HepG2 (cell line): Measurements from ENCODE around the gene MIS18A. TPM values are rescaled to one million over a fixed set of nuclear protein-coding genes. Genes with fewer than 3 reads are reported as not detected.

Experiments used
- ATAC-seq: fragments of 200-7000 bp; cut with Tn5 transposase; 3 replicates; pipeline ENCODE4 v1.9.1; 2020; ENCODE audit warnings: mild to moderate bottlenecking, moderate library complexity
- BruUV-seq: library from RNA; stranded (reverse); fragments of 400-500 nt; replicated peaks from 2 replicates; lab custom pipeline; 2021; lab: Mats Ljungman, UMichigan
- CTCF ChIA-PET: fragments of 300-600 bp; formaldehyde crosslinking; extraction: SDS; loops from one replicate; lab custom pipeline; 2021; ENCODE audit warnings: low total read pairs, inconsistent platforms, low intra/inter-chr PET ratio; lab: Yijun Ruan, JAX
- POLR2A ChIA-PET: fragments of 350-600 bp; sonication (Branson Sonifier 250); formaldehyde crosslinking; loops from one replicate; lab custom pipeline; 2020; ENCODE audit warnings: antibody characterized with exemption, inconsistent platforms; lab: Yijun Ruan, JAX
- DNase-seq: peaks from one replicate; pipeline ENCODE4 v3.0.0-alpha.2; 2015; ENCODE audit warnings: low spot score
- FAIRE-seq: peaks from 3 replicates; lab custom pipeline; 2011; peaks lifted over from hg19 to GRCh38; lab: Jason Lieb, UNC
- H2AFZ ChIP-seq: one replicate; pipeline ENCODE4 v1.6.1; 2011; ENCODE audit warnings: low read length, inconsistent platforms
- H3K27ac ChIP-seq: fragments of 300-600 bp; 3 replicates; pipeline ENCODE4 v1.8.0; 2011; ENCODE audit warnings: mixed run types, mild to moderate bottlenecking, mixed read lengths, low read length, inconsistent platforms; ENCODE audit not compliant: insufficient read depth; ENCODE audit errors: extremely low read length
- H3K27me3 ChIP-seq, 2 experiments: fragments of 200-600 bp in 1 of 2; 2 replicates in 1 of 2; 3 replicates in 1 of 2; pipeline versions ENCODE4 v1.6.0 to v1.8.0; 2011; ENCODE audit warnings: low read length in 2 of 2, mild to moderate bottlenecking in 2 of 2, moderate library complexity in 2 of 2, inconsistent platforms in 1 of 2; ENCODE audit not compliant: insufficient read depth in 2 of 2, control insufficient read depth in 1 of 2
- H3K36me3 ChIP-seq, 2 experiments: fragments of 200-600 bp in 1 of 2; replicated peaks in 1 of 2; 2 replicates in 1 of 2; 3 replicates in 1 of 2; pipeline versions ENCODE4 v1.5.1 to v1.8.0; 2011; ENCODE audit warnings: low read length in 2 of 2, inconsistent platforms in 1 of 2; ENCODE audit not compliant: insufficient read depth in 2 of 2, control insufficient read depth in 1 of 2
- H3K4me1 ChIP-seq: 2 replicates; pipeline ENCODE4 v1.5.1; 2012; ENCODE audit warnings: low read length, inconsistent platforms; ENCODE audit not compliant: insufficient read depth
- H3K4me2 ChIP-seq: 2 replicates; pipeline ENCODE4 v1.6.0; 2011; ENCODE audit warnings: low read depth, low read length, inconsistent platforms
- H3K4me3 ChIP-seq, 3 experiments: fragments of 200-600 bp in 1 of 3; sonication (generic), shearing (Covaris generic) in 1 of 3; replicated peaks in 1 of 3; 2 replicates each; pipeline ENCODE4 v1.5.1; 2011 to 2016; ENCODE audit warnings: low read length in 3 of 3, inconsistent platforms in 2 of 3, low read depth in 2 of 3, mild to moderate bottlenecking in 2 of 3, control low read depth in 1 of 3, mixed read lengths in 1 of 3; ENCODE audit not compliant: insufficient read depth in 1 of 3
- H3K79me2 ChIP-seq: one replicate; pipeline ENCODE4 v1.6.1; 2011; ENCODE audit warnings: low read length, inconsistent platforms; ENCODE audit not compliant: insufficient read depth
- H3K9ac ChIP-seq: 2 replicates; pipeline ENCODE4 v1.6.0; 2011; ENCODE audit warnings: mild to moderate bottlenecking, low read depth, low read length, inconsistent platforms; ENCODE audit not compliant: insufficient read depth
- H3K9me3 ChIP-seq: 2 replicates; pipeline ENCODE4 v1.5.1; 2012; ENCODE audit warnings: mild to moderate bottlenecking, low read length
- H4K20me1 ChIP-seq: 2 replicates; pipeline ENCODE4 v1.6.0; 2011; ENCODE audit warnings: inconsistent platforms, mild to moderate bottlenecking, low read length, moderate library complexity; ENCODE audit not compliant: insufficient read depth
- FOXM1 ChIP-seq: sonication (generic); formaldehyde crosslinking; IDR thresholded peaks from 2 replicates; pipeline ENCODE4 v1.5.0; 2020; ENCODE audit warnings: missing genetic modification reagents
- GATAD2A ChIP-seq: IDR thresholded peaks from 2 replicates; pipeline ENCODE4 v1.6.1; 2016
- KDM2A ChIP-seq: sonication (generic); formaldehyde crosslinking; IDR thresholded peaks from 2 replicates; pipeline ENCODE4 v1.4.0; 2020; ENCODE audit warnings: low read depth, missing genetic modification reagents, borderline replicate concordance
- MED1 ChIP-seq: sonication (generic); formaldehyde crosslinking; IDR thresholded peaks from 2 replicates; pipeline ENCODE4 v1.4.0; 2020; ENCODE audit warnings: missing genetic modification reagents
- RFXAP ChIP-seq: sonication (generic); formaldehyde crosslinking; IDR thresholded peaks from 2 replicates; pipeline ENCODE4 v1.4.0; 2020; ENCODE audit warnings: missing genetic modification reagents, borderline replicate concordance
- ZNF629 ChIP-seq: sonication (generic); formaldehyde crosslinking; conservative IDR thresholded peaks from 2 replicates; pipeline ENCODE4 v1.5.0; 2020; ENCODE audit warnings: missing genetic modification reagents
- WGBS: methylation state at CpG from one replicate; pipeline ENCODE4 v1.1.6; 2017; ENCODE audit warnings: low lambda C conversion rate; 5-methylcytosine and 5-hydroxymethylcytosine counted together
- in situ Hi-C: cut with HindIII; loops from 2 replicates; pipeline ENCODE4 v1.10.0; 2017; ENCODE audit warnings: low pct_unique_long_range_greater_than_20kb; ENCODE audit not compliant: extremely low pct_ligation_motif_present
- intact Hi-C: fragments of 100-400 bp; cut with micrococcal nuclease; formaldehyde crosslinking; loops from one replicate; pipeline ENCODE4 v1.10.0; 2022; ENCODE audit not compliant: unreplicated experiment
- polyA plus RNA-seq, 8 experiments: library from polyadenylated mRNA; depleted of rRNA in 3 of 8; stranded (reverse) in 7 of 8; unstranded in 1 of 8; fragments of >200 nt; fragmentation: Illumina TruSeq in 4 of 8; extraction: Trizol in 4 of 8; gene quantifications; 2 replicates each; pipeline versions ENCODE4 v1.2.1 to v1.2.3, GENCODE V29; 2011 to 2016; ENCODE audit warnings: low read depth in 4 of 8, missing spikeins in 1 of 8, mixed read lengths in 1 of 8; ENCODE audit not compliant: insufficient read depth in 1 of 8
- total RNA-seq, 5 experiments: library from RNA; depleted of rRNA; stranded (reverse); fragments of >200 nt; fragmentation: Illumina TruSeq; extraction: Trizol; gene quantifications; 2 replicates each; pipeline ENCODE4 v1.2.3, GENCODE V29; 2016; ENCODE audit warnings: low read depth in 1 of 5
- TF ChIP-seq, protein P1 (sequence below), 2 experiments: sonication (generic) in 1 of 2; formaldehyde crosslinking in 1 of 2; IDR thresholded peaks; 2 replicates each; pipeline versions ENCODE4 v1.4.0 to v1.6.1; 2018 to 2020; ENCODE audit warnings: missing genetic modification reagents in 2 of 2, borderline replicate concordance in 1 of 2, low read depth in 1 of 2, mild to moderate bottlenecking in 1 of 2, missing biosample characterization in 1 of 2
- TF ChIP-seq, protein P2 (sequence below): IDR thresholded peaks from 2 replicates; pipeline ENCODE4 v1.6.1; 2012; ENCODE audit warnings: inconsistent platforms
- TF ChIP-seq, protein P3 (sequence below): sonication (generic); formaldehyde crosslinking; IDR thresholded peaks from 2 replicates; pipeline ENCODE4 v1.5.1; 2020; ENCODE audit warnings: missing genetic modification reagents, mild to moderate bottlenecking, borderline replicate concordance
- TF ChIP-seq, protein P4 (sequence below): conservative IDR thresholded peaks from 2 replicates; pipeline ENCODE4 v1.6.1; 2018; ENCODE audit warnings: missing genetic modification reagents
- TF ChIP-seq, protein P5 (sequence below), 2 experiments: sonication (generic) in 1 of 2; formaldehyde crosslinking in 1 of 2; IDR thresholded peaks; 2 replicates each; pipeline versions ENCODE4 v1.6.1 to v1.9.0; 2014 to 2022; ENCODE audit warnings: antibody characterized with exemption in 1 of 2, borderline replicate concordance in 1 of 2, inconsistent platforms in 1 of 2, low read depth in 1 of 2, missing genetic modification reagents in 1 of 2

The MIS18A gene
- total and polyA plus RNA-seq, 2 of the 13 experiments (the other 11 are each of a cell fraction or from before 2014, with no cell fraction given): 11.2 to 41.4 TPM

DNA sequence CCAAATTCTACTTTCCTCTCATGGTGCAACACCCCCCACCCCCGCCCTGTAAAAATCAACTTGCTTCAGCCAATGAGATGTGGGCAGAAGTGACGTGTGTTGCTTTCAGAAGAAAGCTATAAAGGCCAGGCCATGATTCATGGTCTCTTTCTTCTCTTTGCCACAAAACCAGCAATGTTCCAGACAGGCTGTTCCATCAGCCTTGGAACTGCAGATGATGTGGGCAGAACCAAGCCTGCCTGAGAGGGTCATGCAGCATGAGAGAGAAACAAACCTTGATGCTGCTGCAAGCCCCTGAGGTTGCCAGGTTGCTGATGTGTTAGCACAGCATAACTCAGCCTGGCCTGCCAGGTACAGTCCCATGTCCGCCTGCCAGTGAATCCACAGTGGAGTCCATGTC lies 41.8 kb downstream of the MIS18A start:
- no peak for DNase-seq
- WGBS: 2% methylated on average over 3 of the region's 3 CpGs
- intact Hi-C loops (no loop called here), in situ Hi-C loops (no loop called here)
- Histone ChIP-seq H3K4me1 (no peaks in the 10 kb centered on the region), H4K20me1 (no peaks in the 10 kb centered on the region), H3K9ac (no peak overlapping the region), H3K79me2 (no peaks in the 10 kb centered on the region), H3K9me3 (no peaks in the 10 kb centered on the region), H3K4me2 (no peak overlapping the region), H3K27ac (no peak overlapping the region), H3K36me3 (no peaks in the 10 kb centered on the region), H3K4me3 (no peak overlapping the region), H3K27me3 (no peaks in the 10 kb centered on the region; a peak in 3 of 5 replicates), H2AFZ (no peak overlapping the region)
- POLR2A ChIA-PET: no interaction called here
- CTCF ChIA-PET: no interaction called here
- no TSS peak for BruUV-seq
- no peak for ATAC-seq
- FAIRE-seq: no peak
- TF ChIP-seq KDM2A (CRISPR knock-in tag): no peak
- TF ChIP-seq, protein P1, sequence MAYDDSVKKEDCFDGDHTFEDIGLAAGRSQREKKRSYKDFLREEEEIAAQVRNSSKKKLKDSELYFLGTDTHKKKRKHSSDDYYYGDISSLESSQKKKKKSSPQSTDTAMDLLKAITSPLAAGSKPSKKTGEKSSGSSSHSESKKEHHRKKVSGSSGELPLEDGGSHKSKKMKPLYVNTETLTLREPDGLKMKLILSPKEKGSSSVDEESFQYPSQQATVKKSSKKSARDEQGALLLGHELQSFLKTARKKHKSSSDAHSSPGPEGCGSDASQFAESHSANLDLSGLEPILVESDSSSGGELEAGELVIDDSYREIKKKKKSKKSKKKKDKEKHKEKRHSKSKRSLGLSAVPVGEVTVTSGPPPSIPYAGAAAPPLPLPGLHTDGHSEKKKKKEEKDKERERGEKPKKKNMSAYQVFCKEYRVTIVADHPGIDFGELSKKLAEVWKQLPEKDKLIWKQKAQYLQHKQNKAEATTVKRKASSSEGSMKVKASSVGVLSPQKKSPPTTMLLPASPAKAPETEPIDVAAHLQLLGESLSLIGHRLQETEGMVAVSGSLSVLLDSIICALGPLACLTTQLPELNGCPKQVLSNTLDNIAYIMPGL (CRISPR knock-in tag; IDR thresholded peaks at IDR 0.05; ENCODE audit: borderline replicate concordance in 1 of 2, low read depth in 1 of 2): no peak
- TF ChIP-seq, protein P2, sequence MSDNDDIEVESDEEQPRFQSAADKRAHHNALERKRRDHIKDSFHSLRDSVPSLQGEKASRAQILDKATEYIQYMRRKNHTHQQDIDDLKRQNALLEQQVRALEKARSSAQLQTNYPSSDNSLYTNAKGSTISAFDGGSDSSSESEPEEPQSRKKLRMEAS: no peak
- TF ChIP-seq MED1 (CRISPR knock-in tag): no peak
- TF ChIP-seq, protein P3, sequence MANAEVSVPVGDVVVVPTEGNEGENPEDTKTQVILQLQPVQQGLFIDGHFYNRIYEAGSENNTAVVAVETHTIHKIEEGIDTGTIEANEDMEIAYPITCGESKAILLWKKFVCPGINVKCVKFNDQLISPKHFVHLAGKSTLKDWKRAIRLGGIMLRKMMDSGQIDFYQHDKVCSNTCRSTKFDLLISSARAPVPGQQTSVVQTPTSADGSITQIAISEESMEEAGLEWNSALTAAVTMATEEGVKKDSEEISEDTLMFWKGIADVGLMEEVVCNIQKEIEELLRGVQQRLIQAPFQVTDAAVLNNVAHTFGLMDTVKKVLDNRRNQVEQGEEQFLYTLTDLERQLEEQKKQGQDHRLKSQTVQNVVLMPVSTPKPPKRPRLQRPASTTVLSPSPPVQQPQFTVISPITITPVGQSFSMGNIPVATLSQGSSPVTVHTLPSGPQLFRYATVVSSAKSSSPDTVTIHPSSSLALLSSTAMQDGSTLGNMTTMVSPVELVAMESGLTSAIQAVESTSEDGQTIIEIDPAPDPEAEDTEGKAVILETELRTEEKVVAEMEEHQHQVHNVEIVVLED (CRISPR knock-in tag): no peak
- TF ChIP-seq, protein P4, sequence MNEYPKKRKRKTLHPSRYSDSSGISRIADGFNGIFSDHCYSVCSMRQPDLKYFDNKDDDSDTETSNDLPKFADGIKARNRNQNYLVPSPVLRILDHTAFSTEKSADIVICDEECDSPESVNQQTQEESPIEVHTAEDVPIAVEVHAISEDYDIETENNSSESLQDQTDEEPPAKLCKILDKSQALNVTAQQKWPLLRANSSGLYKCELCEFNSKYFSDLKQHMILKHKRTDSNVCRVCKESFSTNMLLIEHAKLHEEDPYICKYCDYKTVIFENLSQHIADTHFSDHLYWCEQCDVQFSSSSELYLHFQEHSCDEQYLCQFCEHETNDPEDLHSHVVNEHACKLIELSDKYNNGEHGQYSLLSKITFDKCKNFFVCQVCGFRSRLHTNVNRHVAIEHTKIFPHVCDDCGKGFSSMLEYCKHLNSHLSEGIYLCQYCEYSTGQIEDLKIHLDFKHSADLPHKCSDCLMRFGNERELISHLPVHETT (CRISPR knock-in tag): no peak
- no peak for TF ChIP-seq GATAD2A
- TF ChIP-seq RFXAP: no peak
- no peak for TF ChIP-seq ZNF629 (CRISPR knock-in tag)
- TF ChIP-seq, protein P5, sequence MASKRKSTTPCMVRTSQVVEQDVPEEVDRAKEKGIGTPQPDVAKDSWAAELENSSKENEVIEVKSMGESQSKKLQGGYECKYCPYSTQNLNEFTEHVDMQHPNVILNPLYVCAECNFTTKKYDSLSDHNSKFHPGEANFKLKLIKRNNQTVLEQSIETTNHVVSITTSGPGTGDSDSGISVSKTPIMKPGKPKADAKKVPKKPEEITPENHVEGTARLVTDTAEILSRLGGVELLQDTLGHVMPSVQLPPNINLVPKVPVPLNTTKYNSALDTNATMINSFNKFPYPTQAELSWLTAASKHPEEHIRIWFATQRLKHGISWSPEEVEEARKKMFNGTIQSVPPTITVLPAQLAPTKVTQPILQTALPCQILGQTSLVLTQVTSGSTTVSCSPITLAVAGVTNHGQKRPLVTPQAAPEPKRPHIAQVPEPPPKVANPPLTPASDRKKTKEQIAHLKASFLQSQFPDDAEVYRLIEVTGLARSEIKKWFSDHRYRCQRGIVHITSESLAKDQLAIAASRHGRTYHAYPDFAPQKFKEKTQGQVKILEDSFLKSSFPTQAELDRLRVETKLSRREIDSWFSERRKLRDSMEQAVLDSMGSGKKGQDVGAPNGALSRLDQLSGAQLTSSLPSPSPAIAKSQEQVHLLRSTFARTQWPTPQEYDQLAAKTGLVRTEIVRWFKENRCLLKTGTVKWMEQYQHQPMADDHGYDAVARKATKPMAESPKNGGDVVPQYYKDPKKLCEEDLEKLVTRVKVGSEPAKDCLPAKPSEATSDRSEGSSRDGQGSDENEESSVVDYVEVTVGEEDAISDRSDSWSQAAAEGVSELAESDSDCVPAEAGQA (IDR thresholded peaks at IDR 0.05; ENCODE audit: low read depth): no peak
- TF ChIP-seq, protein P5 (CRISPR knock-in tag; IDR thresholded peaks at IDR 0.05; ENCODE audit: borderline replicate concordance): no peak
- TF ChIP-seq FOXM1: no peak
